GM23338 (cell line): ENCODE data around the gene SPATA31D4. TPM values are rescaled to one million over a fixed set of nuclear protein-coding genes. Genes with fewer than 3 reads are reported as not detected.

Source experiments
- ATAC-seq: fragments of 200-7000 bp; cut with Tn5 transposase; 3 replicates; pipeline ENCODE4 v1.9.1; 2020
- DNase-seq: peaks from one replicate; pipeline ENCODE4 v3.0.0-alpha.2; 2015; ENCODE audit warnings: low spot score
- H2AFZ ChIP-seq: fragments of 200-600 bp; sonication (generic); 2 replicates; pipeline ENCODE4 v1.8.0; 2016; ENCODE audit warnings: antibody characterized with exemption, mild to moderate bottlenecking, moderate library complexity
- H3F3A ChIP-seq: fragments of 200-600 bp; sonication (generic); replicated peaks from 2 replicates; pipeline ENCODE4 v1.8.0; 2017; ENCODE audit warnings: antibody characterized with exemption, mixed run types, low read depth
- H3K27ac ChIP-seq: fragments of 200-600 bp; sonication (generic); 2 replicates; pipeline ENCODE4 v1.6.1; 2016; ENCODE audit warnings: low read depth
- H3K27me3 ChIP-seq: fragments of 200-600 bp; sonication (generic); 2 replicates; pipeline ENCODE4 v1.8.0; 2016; ENCODE audit warnings: mild to moderate bottlenecking, mixed run types, moderate library complexity; ENCODE audit not compliant: insufficient read depth
- H3K36me3 ChIP-seq: fragments of 200-600 bp; sonication (generic); 2 replicates; pipeline ENCODE4 v1.8.0; 2016; ENCODE audit warnings: mild to moderate bottlenecking; ENCODE audit not compliant: insufficient read depth
- H3K4me1 ChIP-seq: fragments of 200-600 bp; sonication (generic); 2 replicates; pipeline ENCODE4 v1.8.0; 2016; ENCODE audit warnings: mild to moderate bottlenecking, moderate library complexity; ENCODE audit not compliant: insufficient read depth
- H3K4me2 ChIP-seq: fragments of 200-600 bp; sonication (generic); 2 replicates; pipeline ENCODE4 v1.7.1; 2017; ENCODE audit warnings: mixed run types
- H3K4me3 ChIP-seq: fragments of 200-600 bp; sonication (generic); 2 replicates; pipeline ENCODE4 v1.6.1; 2016; ENCODE audit warnings: mixed run types
- H3K79me2 ChIP-seq: fragments of 200-600 bp; sonication (generic); replicated peaks from 2 replicates; pipeline ENCODE4 v1.8.0; 2017; ENCODE audit warnings: mild to moderate bottlenecking; ENCODE audit not compliant: insufficient read depth
- H3K9me2 ChIP-seq: fragments of 200-600 bp; sonication (generic); 2 replicates; pipeline ENCODE4 v1.8.0; 2017; ENCODE audit not compliant: insufficient read depth
- H4K20me1 ChIP-seq: fragments of 200-600 bp; sonication (generic); replicated peaks from 2 replicates; pipeline ENCODE4 v1.8.0; 2017; ENCODE audit warnings: mild to moderate bottlenecking; ENCODE audit not compliant: insufficient read depth
- H3K27ac Mint-ChIP-seq: 2 replicates; pipeline ENCODE4 v1.8.0; 2020; ENCODE audit warnings: inconsistent platforms, mild to moderate bottlenecking, moderate library complexity, mixed read lengths
- H3K27me3 Mint-ChIP-seq: 3 replicates; pipeline ENCODE4 v1.8.0; 2022; ENCODE audit warnings: low read depth, mild to moderate bottlenecking, moderate library complexity, mixed read lengths, inconsistent platforms; ENCODE audit not compliant: insufficient read depth, poor library complexity
- H3K36me3 Mint-ChIP-seq: 3 replicates; pipeline ENCODE4 v1.8.0; 2021; ENCODE audit warnings: low read depth, mild to moderate bottlenecking, inconsistent platforms, moderate library complexity, mixed read lengths
- H3K4me1 Mint-ChIP-seq: 3 replicates; pipeline ENCODE4 v1.8.0; 2020; ENCODE audit warnings: mild to moderate bottlenecking, inconsistent platforms, mixed read lengths
- H3K4me3 Mint-ChIP-seq: 3 replicates; pipeline ENCODE4 v1.8.0; 2021; ENCODE audit warnings: moderate library complexity, mild to moderate bottlenecking, inconsistent platforms, mixed read lengths
- H3K9me3 Mint-ChIP-seq: 3 replicates; pipeline ENCODE4 v1.8.0; 2020; ENCODE audit warnings: moderate library complexity, mild to moderate bottlenecking, inconsistent platforms, mixed read lengths
- POLR2AphosphoS5 ChIP-seq: IDR thresholded peaks from 2 replicates; pipeline ENCODE4 v1.6.1; 2016; ENCODE audit warnings: antibody characterized with exemption, low read depth
- ZNF114 ChIP-seq: fragments of 250-450 bp; sonication (Bioruptor Pico); IDR thresholded peaks from 2 replicates; pipeline ENCODE4 v1.5.0; 2020; ENCODE audit warnings: mild to moderate bottlenecking, moderate library complexity
- polyA plus RNA-seq: library from polyadenylated mRNA; unstranded; fragments of >200 nt; fragmentation: Nextera tagmentation; extraction: Ambion mirVana; gene quantifications from 2 replicates; pipeline ENCODE4 v1.2.1, GENCODE V29; 2016
- total RNA-seq: library from RNA; depleted of rRNA; stranded (reverse); fragments of >200 nt; shearing (Covaris generic); gene quantifications from 2 replicates; pipeline ENCODE4 v1.2.3, GENCODE V29; 2014
- TF ChIP-seq, protein P1 (sequence below): fragments of 250-450 bp; sonication (Bioruptor Pico); IDR thresholded peaks from 2 replicates; pipeline ENCODE4 v1.5.0; 2020; ENCODE audit warnings: mild to moderate bottlenecking, moderate library complexity
- TF ChIP-seq, protein P2 (sequence below): IDR thresholded peaks from 2 replicates; pipeline ENCODE4 v1.6.1; 2016; ENCODE audit warnings: antibody characterized with exemption
- TF ChIP-seq, protein P3 (sequence below), 2 experiments: fragments of 200-600 bp in 1 of 2; sonication (generic) in 1 of 2; conservative IDR thresholded peaks; 2 replicates each; pipeline versions ENCODE4 v1.5.1 to v1.6.1; 2016 to 2017; ENCODE audit warnings: antibody characterized with exemption in 2 of 2, low read depth in 2 of 2, mild to moderate bottlenecking in 2 of 2, moderate library complexity in 1 of 2
- TF ChIP-seq, protein P4 (sequence below): IDR thresholded peaks from one replicate; pipeline ENCODE4 v1.6.1; 2018; ENCODE audit warnings: antibody characterized with exemption; ENCODE audit not compliant: unreplicated experiment

SPATA31D4 gene
- total and polyA plus RNA-seq, 2 experiments from 2014 or later = not detected

DNA sequence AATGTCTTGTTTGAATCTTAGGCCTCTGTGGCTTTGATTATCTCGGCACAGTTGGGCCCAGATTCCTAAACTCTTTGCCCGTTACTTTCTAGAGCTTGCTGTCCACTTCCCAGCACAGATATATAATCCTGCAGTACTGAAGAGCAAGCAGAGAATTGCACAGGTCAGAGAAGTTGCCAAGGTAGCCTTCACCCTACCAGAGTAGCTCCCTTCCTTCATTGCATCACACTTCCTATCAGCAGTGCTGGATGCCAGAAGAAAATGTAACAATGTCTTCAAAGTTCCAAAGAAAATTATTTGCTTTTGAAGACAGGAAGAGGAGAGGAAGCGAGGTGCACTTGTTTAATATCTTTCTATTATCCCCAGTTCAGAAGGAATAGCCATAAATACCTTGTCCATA, 38.1 kb upstream of the SPATA31D4 start (continued):
- TF ChIP-seq, protein P1, sequence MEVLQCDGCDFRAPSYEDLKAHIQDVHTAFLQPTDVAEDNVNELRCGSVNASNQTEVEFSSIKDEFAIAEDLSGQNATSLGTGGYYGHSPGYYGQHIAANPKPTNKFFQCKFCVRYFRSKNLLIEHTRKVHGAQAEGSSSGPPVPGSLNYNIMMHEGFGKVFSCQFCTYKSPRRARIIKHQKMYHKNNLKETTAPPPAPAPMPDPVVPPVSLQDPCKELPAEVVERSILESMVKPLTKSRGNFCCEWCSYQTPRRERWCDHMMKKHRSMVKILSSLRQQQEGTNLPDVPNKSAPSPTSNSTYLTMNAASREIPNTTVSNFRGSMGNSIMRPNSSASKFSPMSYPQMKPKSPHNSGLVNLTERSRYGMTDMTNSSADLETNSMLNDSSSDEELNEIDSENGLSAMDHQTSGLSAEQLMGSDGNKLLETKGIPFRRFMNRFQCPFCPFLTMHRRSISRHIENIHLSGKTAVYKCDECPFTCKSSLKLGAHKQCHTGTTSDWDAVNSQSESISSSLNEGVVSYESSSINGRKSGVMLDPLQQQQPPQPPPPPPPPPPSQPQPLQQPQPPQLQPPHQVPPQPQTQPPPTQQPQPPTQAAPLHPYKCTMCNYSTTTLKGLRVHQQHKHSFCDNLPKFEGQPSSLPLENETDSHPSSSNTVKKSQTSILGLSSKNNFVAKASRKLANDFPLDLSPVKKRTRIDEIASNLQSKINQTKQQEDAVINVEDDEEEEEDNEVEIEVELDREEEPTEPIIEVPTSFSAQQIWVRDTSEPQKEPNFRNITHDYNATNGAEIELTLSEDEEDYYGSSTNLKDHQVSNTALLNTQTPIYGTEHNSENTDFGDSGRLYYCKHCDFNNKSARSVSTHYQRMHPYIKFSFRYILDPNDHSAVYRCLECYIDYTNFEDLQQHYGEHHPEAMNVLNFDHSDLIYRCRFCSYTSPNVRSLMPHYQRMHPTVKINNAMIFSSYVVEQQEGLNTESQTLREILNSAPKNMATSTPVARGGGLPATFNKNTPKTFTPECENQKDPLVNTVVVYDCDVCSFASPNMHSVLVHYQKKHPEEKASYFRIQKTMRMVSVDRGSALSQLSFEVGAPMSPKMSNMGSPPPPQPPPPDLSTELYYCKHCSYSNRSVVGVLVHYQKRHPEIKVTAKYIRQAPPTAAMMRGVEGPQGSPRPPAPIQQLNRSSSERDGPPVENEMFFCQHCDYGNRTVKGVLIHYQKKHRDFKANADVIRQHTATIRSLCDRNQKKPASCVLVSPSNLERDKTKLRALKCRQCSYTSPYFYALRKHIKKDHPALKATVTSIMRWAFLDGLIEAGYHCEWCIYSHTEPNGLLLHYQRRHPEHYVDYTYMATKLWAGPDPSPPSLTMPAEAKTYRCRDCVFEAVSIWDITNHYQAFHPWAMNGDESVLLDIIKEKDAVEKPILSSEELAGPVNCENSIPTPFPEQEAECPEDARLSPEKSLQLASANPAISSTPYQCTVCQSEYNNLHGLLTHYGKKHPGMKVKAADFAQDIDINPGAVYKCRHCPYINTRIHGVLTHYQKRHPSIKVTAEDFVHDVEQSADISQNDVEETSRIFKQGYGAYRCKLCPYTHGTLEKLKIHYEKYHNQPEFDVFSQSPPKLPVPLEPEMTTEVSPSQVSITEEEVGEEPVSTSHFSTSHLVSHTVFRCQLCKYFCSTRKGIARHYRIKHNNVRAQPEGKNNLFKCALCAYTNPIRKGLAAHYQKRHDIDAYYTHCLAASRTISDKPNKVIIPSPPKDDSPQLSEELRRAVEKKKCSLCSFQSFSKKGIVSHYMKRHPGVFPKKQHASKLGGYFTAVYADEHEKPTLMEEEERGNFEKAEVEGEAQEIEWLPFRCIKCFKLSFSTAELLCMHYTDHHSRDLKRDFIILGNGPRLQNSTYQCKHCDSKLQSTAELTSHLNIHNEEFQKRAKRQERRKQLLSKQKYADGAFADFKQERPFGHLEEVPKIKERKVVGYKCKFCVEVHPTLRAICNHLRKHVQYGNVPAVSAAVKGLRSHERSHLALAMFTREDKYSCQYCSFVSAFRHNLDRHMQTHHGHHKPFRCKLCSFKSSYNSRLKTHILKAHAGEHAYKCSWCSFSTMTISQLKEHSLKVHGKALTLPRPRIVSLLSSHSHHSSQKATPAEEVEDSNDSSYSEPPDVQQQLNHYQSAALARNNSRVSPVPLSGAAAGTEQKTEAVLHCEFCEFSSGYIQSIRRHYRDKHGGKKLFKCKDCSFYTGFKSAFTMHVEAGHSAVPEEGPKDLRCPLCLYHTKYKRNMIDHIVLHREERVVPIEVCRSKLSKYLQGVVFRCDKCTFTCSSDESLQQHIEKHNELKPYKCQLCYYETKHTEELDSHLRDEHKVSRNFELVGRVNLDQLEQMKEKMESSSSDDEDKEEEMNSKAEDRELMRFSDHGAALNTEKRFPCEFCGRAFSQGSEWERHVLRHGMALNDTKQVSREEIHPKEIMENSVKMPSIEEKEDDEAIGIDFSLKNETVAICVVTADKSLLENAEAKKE = no peak
- TF ChIP-seq, protein P2, sequence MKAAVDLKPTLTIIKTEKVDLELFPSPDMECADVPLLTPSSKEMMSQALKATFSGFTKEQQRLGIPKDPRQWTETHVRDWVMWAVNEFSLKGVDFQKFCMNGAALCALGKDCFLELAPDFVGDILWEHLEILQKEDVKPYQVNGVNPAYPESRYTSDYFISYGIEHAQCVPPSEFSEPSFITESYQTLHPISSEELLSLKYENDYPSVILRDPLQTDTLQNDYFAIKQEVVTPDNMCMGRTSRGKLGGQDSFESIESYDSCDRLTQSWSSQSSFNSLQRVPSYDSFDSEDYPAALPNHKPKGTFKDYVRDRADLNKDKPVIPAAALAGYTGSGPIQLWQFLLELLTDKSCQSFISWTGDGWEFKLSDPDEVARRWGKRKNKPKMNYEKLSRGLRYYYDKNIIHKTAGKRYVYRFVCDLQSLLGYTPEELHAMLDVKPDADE = no peak
- no peak for TF ChIP-seq ZNF114
- TF ChIP-seq, protein P3, sequence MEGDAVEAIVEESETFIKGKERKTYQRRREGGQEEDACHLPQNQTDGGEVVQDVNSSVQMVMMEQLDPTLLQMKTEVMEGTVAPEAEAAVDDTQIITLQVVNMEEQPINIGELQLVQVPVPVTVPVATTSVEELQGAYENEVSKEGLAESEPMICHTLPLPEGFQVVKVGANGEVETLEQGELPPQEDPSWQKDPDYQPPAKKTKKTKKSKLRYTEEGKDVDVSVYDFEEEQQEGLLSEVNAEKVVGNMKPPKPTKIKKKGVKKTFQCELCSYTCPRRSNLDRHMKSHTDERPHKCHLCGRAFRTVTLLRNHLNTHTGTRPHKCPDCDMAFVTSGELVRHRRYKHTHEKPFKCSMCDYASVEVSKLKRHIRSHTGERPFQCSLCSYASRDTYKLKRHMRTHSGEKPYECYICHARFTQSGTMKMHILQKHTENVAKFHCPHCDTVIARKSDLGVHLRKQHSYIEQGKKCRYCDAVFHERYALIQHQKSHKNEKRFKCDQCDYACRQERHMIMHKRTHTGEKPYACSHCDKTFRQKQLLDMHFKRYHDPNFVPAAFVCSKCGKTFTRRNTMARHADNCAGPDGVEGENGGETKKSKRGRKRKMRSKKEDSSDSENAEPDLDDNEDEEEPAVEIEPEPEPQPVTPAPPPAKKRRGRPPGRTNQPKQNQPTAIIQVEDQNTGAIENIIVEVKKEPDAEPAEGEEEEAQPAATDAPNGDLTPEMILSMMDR (conservative IDR thresholded peaks at IDR 0.05; ENCODE audit: low read depth in 2 of 2) = no peak
- no peak for TF ChIP-seq POLR2AphosphoS5

DNA sequence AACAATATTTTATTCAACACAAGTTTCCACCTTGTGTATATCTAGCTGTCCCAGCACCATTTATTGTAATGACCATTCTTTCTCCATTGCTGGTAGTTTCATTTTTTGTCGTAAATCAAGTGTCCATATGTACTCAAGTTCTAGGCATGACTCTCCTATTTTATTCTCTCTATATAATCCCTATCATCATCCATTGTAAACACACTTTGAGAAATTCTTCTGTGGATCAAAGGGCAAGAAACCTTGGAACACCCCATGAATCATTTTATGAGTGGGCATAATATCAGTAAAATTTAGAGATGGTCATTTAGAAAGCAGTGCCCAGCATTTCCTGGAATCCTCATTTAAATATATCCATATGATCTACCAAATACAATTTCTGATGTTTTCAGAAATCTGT, 35.8 kb upstream of the SPATA31D4 start:
- no peak for TF ChIP-seq ZNF114
- TF ChIP-seq, protein P4, sequence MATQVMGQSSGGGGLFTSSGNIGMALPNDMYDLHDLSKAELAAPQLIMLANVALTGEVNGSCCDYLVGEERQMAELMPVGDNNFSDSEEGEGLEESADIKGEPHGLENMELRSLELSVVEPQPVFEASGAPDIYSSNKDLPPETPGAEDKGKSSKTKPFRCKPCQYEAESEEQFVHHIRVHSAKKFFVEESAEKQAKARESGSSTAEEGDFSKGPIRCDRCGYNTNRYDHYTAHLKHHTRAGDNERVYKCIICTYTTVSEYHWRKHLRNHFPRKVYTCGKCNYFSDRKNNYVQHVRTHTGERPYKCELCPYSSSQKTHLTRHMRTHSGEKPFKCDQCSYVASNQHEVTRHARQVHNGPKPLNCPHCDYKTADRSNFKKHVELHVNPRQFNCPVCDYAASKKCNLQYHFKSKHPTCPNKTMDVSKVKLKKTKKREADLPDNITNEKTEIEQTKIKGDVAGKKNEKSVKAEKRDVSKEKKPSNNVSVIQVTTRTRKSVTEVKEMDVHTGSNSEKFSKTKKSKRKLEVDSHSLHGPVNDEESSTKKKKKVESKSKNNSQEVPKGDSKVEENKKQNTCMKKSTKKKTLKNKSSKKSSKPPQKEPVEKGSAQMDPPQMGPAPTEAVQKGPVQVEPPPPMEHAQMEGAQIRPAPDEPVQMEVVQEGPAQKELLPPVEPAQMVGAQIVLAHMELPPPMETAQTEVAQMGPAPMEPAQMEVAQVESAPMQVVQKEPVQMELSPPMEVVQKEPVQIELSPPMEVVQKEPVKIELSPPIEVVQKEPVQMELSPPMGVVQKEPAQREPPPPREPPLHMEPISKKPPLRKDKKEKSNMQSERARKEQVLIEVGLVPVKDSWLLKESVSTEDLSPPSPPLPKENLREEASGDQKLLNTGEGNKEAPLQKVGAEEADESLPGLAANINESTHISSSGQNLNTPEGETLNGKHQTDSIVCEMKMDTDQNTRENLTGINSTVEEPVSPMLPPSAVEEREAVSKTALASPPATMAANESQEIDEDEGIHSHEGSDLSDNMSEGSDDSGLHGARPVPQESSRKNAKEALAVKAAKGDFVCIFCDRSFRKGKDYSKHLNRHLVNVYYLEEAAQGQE = no peak
- ATAC-seq = no peak
- no peaks in the 10 kb centered on the region for H3F3A ChIP-seq
- H3K4me2 ChIP-seq = no peak overlapping the region
- no peak overlapping the region for H3K4me3 ChIP-seq
- H3K79me2 ChIP-seq = no peaks in the 10 kb centered on the region
- Mint-ChIP-seq H3K9me3 (no peaks in the 10 kb centered on the region; the same call in 1 of the 3 replicates), H3K27ac (no peak overlapping the region), H3K4me1 (no peaks in the 10 kb centered on the region; the same call in 2 of the 3 replicates), H3K27me3 (peaks cover 6% of the 10 kb centered on the region), H3K36me3 (no peaks in the 10 kb centered on the region), H3K4me3 (no peak overlapping the region)
- no peak overlapping the region for H2AFZ ChIP-seq
- no peaks in the 10 kb centered on the region for H3K4me1 ChIP-seq
- H4K20me1 ChIP-seq = no peaks in the 10 kb centered on the region
- H3K27me3 ChIP-seq = no peaks in the 10 kb centered on the region
- no peak overlapping the region for H3K27ac ChIP-seq
- H3K9me2 ChIP-seq = peaks cover 4% of the 10 kb centered on the region; the same call in 1 of the 2 replicates
- no peak for DNase-seq
- no peaks in the 10 kb centered on the region for H3K36me3 ChIP-seq
